Fibroblast of skin of scalp (primary cell): ENCODE results near the gene NMNAT2.

Source experiments
- DNase-seq: peaks from one replicate; pipeline ENCODE4 v3.0.0-alpha.2; 2013

Gene NMNAT2

GRCh38 chr1:183365093-183365492, 53.1 kb downstream of the NMNAT2 start:
- DNase-seq = no peak

GRCh38 chr1:183363972-183364371, 54.2 kb downstream of the NMNAT2 start:
- no peak for DNase-seq

- DNase-seq = no peak
Observed at GRCh38 chr1:183361081-183361480, 57.1 kb downstream of the NMNAT2 start.

- no peak for DNase-seq
Observed at GRCh38 chr1:183360473-183360872, 57.7 kb downstream of the NMNAT2 start.

- no peak for DNase-seq
Observed at GRCh38 chr1:183356534-183357182, 61.5 kb downstream of the NMNAT2 start.

GRCh38 chr1:183355797-183356196, 62.4 kb downstream of the NMNAT2 start:
- DNase-seq = no peak

GRCh38 chr1:183355181-183355580, 63.0 kb downstream of the NMNAT2 start:
- no peak for DNase-seq

GRCh38 chr1:183353597-183353996, 64.6 kb downstream of the NMNAT2 start:
- DNase-seq = peak; percentile 7

GRCh38 chr1:183349201-183349711, 68.9 kb downstream of the NMNAT2 start:
- peak; percentile 82 for DNase-seq

- DNase-seq = no peak
Observed at GRCh38 chr1:183346276-183346732, 71.9 kb downstream of the NMNAT2 start.

- no peak for DNase-seq
Observed at GRCh38 chr1:183339556-183340167, 78.5 kb downstream of the NMNAT2 start.

GRCh38 chr1:183331091-183331742, 87.0 kb downstream of the NMNAT2 start:
- no peak for DNase-seq

GRCh38 chr1:183330335-183330734, 87.8 kb downstream of the NMNAT2 start:
- DNase-seq = no peak

- no peak for DNase-seq
Observed at GRCh38 chr1:183328371-183328770, 89.8 kb downstream of the NMNAT2 start.

GRCh38 chr1:183327434-183328290, 90.5 kb downstream of the NMNAT2 start:
- DNase-seq = peak; percentile 20

GRCh38 chr1:183323849-183324683, 94.1 kb downstream of the NMNAT2 start:
- DNase-seq = peak; percentile 16

- no peak for DNase-seq
Observed at GRCh38 chr1:183319606-183320005, 98.6 kb downstream of the NMNAT2 start.

- DNase-seq = no peak
Observed at GRCh38 chr1:183319051-183319450, 99.1 kb downstream of the NMNAT2 start.

- peak; percentile 87 for DNase-seq
Observed at GRCh38 chr1:183318433-183318832, 99.7 kb downstream of the NMNAT2 start.

GRCh38 chr1:183315991-183316758, 102.0 kb downstream of the NMNAT2 start:
- DNase-seq = peak; percentile 41

- no peak for DNase-seq
Observed at GRCh38 chr1:183313063-183313462, 105.1 kb downstream of the NMNAT2 start.
